GM06990 (cell line): ENCODE measurements around the gene HK2.
"Not testable (repeated sequence)": the region's sequence is repeated elsewhere in the genome, so short reads cannot be mapped to it uniquely, and the experiment has no call there.

Experiments used
- DNase-seq: peaks from one replicate; pipeline ENCODE4 v3.0.0-alpha.2; 2011; ENCODE audit not compliant: insufficient read length; ENCODE audit errors: extremely low read depth
- H3K27me3 ChIP-seq: replicated peaks from 2 replicates; pipeline ENCODE4 v1.6.0; 2011; ENCODE audit warnings: low read length; ENCODE audit not compliant: control insufficient read depth, insufficient read depth
- H3K36me3 ChIP-seq: 2 replicates; pipeline ENCODE4 v1.5.1; 2011; ENCODE audit warnings: low read length; ENCODE audit not compliant: control insufficient read depth, insufficient read depth
- H3K4me3 ChIP-seq: replicated peaks from 2 replicates; pipeline ENCODE4 v1.5.1; 2011; ENCODE audit warnings: low read depth, mild to moderate bottlenecking, control low read depth, low read length
- CTCF ChIP-seq: IDR thresholded peaks from 2 replicates; pipeline ENCODE4 v1.5.1; 2011; ENCODE audit warnings: low read length, control low read depth, mild to moderate bottlenecking, inconsistent platforms; ENCODE audit not compliant: insufficient read depth, poor library complexity, severe bottlenecking

Gene HK2

GRCh38 chr2:74833418-74834233 lies at the start of gene HK2:
Gene HK2, plus strand, starts transcription at chr2:74834127. Its CDS starts 454 bp downstream, at chr2:74834581.
- no peaks in the 10 kb centered on the region for H3K36me3 ChIP-seq
- H3K4me3 ChIP-seq: peak within 1 kb of the TSS; percentile 76
- peak; percentile 95 for DNase-seq
- TF ChIP-seq CTCF: no peak
- no peaks in the 10 kb centered on the region for H3K27me3 ChIP-seq

- no peaks in the 10 kb centered on the region for H3K36me3 ChIP-seq
- no peak for TF ChIP-seq CTCF
- H3K27me3 ChIP-seq: no peaks in the 10 kb centered on the region
- no peak for DNase-seq
- no peak overlapping the region for H3K4me3 ChIP-seq
These were observed 44.7 kb upstream of the HK2 start for GRCh38 chr2:74789271-74789670.

GRCh38 chr2:74792282-74792681 lies 41.6 kb upstream of the HK2 start:
- DNase-seq: no peak
- no peak for TF ChIP-seq CTCF
- H3K36me3 ChIP-seq: no peaks in the 10 kb centered on the region
- no peak overlapping the region for H3K4me3 ChIP-seq
- H3K27me3 ChIP-seq: no peaks in the 10 kb centered on the region

- not testable (repeated sequence) for H3K27me3 ChIP-seq, DNase-seq, H3K4me3 ChIP-seq, H3K36me3 ChIP-seq
These were observed 39.0 kb upstream of the HK2 start for GRCh38 chr2:74794878-74795277.

- no peaks in the 10 kb centered on the region for H3K36me3 ChIP-seq
- TF ChIP-seq CTCF: no peak
- DNase-seq: no peak
- H3K27me3 ChIP-seq: no peaks in the 10 kb centered on the region
- H3K4me3 ChIP-seq: no peak overlapping the region
These were observed 27.5 kb upstream of the HK2 start for GRCh38 chr2:74806355-74806839.

- H3K27me3 ChIP-seq: no peaks in the 10 kb centered on the region
- DNase-seq: no peak
These were observed 27.0 kb upstream of the HK2 start for GRCh38 chr2:74806920-74807319.

More at GRCh38 chr2:74806920-74807319, 27.0 kb upstream of the HK2 start:
- TF ChIP-seq CTCF: no peak
- no peaks in the 10 kb centered on the region for H3K36me3 ChIP-seq
- H3K4me3 ChIP-seq: no peak overlapping the region
